ENCODE results near the gene C1orf74.

C1orf74 gene

DNA sequence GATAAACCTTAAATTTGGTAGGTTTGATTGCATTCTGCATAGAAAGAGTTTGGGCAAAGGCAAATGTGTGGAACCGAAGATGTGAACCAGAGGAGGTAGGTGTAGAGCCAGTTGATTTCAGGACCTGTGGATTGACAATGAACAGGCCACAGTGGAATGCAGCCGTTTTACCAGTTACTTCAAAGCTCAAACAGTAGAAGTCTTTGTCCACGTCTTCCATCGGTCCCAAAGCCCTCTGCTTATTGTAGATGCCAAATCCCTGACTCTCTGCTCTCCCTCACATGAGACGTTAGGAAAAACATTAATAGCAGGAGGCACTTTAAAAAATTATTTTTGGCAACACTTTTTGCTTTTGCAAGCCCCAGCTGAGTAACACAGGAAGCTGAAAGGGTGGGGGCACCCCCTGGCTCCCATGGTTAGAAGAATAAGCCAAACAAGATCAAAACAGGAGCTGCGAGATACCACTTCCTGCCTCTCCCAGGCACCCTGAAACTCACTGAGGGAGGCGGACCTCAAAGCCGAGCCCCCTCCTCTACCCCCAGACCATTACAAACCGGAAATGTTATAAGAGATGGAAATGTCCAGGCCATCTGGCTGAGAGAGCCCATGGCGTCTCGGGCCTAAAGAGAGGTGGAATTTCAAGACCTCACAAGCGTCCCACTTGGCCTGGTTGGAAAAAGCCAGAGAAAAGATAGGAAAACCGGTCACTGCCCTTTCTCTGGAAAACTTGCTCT, 15.0 kb downstream of the C1orf74 start:
- peak; percentile 84 for DNase-seq

DNA sequence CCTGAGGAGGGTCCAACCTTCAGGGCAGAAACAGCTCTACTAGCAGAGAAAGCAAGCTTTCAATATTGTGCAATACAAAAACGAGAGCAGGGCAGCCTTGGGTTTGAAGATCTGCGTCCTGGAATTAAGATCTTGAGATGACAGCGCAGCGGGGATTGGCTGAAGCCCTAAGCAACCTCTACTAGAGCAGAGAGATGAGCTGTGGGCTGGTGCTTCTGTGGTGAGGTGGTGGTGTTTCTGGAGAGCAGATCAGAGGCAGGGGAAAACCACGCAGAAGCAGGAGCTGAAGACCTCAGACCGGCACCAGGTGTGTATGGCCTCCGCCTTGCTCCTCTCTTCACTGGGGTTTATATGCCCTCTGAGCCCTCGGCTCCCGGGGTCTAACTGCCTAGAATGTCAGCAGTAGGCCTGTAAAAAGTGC, 16.0 kb downstream of the C1orf74 start:
- peak; percentile 88 for DNase-seq

DNA sequence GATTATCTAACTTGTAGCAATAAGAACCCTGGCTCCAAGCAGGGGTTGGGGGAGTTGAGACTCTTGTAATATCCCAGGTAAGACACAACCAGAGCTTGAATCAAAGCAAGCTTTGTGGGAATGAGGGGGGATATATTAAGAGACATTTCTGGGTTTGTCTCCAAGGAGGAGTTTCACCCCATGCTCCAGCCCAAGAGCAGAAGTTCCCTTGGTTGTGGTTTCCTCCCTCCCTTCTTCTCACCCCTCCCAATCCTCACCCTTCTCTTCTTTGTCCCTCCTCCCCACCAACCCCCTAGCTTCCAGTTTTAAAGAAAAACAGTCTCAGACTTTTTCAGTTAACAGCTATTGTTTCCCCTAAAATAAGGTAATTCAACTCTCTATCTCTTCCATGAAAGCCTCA, 16.7 kb downstream of the C1orf74 start:
- DNase-seq = no peak

DNA sequence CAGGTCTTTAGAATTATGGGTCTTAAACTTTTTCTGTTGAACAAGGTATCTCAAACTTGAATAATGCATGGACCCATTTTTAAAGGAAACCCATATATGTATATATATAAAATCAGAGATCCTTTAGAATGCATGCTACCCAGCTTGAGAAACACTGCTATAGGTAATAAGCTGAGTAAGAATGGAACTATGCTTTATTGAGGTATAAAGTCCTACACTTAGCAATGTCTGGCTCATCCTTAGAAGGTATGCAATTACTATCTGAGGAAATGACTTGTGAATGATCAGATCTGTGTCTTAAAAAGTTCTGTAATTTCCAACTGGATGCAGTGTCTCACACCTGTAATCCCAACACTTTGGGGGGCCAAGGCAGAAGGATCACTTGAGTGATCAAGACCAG, 17.3 kb downstream of the C1orf74 start:
- DNase-seq = no peak

DNA sequence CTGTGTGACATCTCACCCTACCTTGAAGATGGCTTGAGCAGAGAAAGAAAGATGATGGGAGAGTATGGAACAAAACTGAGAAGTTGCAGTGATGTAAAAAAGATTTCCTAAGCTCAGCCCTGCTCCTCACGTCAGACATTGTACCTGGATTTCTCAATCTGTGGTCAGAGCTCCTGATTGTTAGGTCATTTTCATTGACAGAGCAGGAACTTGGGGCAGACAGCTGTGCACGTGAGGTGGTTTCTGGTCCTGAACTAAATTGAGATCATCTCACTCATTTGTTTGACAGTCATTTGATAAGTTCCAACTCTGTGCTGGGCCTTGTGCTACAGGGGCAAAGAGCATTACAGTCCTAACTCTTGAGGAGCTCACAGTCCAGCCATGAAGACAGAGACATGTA, 18.3 kb downstream of the C1orf74 start:
- no peak for DNase-seq

DNA sequence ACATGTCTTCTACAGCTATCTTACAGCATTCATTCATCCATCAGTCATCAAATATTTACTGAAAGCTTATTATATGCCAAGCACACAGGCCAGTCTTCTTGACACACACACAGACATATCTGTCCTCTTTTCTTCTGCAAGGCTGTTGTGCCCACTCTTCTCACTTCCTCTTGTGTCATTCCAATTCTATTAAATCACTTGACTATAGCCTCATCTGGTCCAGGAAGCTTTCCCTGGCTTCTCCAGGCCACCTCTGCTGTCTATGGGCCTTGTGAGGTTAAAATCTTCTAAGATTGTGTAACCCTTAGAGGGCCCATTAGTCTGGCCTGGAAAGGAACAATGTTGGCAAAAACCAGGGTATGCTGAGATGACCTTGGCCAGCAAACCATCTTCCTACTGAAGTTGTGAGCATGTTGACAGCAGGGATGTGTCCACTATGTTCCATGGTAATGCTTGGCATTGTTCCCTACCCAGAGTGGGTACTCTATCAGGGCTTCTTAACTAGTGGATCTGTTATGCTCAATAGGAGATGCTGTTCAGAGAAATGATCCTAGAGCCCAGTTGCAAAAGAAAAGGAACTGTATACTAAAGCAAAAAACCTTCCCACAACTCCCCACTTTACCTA, 23.2 kb downstream of the C1orf74 start:
- DNase-seq = no peak

DNA sequence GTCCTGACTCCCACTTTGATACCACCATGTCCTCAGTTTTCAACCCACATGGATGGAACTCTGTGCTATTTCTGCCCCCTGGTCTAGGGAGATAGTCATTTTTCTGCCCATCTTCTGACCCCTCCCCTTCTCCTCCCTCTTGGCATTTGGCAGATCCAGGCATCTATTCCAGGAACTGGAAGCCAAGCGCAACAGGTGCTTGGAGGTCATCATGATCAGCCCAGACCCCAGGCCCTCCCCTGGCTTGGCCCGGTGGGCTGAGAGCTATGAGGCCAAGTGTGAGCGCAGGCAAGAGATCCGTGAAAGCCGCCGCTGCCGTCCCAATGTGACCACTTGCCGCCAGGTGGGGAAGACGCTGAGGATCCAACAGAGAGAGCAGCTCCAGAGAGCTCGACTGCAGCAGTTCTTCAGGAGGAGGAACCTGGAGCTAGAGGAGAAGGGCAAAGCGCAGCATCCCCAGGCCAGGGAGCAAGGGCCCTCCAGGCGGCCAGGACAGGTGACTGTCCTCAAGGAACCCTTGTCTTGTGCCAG, 24.5 kb downstream of the C1orf74 start:
- DNase-seq = no peak

DNA sequence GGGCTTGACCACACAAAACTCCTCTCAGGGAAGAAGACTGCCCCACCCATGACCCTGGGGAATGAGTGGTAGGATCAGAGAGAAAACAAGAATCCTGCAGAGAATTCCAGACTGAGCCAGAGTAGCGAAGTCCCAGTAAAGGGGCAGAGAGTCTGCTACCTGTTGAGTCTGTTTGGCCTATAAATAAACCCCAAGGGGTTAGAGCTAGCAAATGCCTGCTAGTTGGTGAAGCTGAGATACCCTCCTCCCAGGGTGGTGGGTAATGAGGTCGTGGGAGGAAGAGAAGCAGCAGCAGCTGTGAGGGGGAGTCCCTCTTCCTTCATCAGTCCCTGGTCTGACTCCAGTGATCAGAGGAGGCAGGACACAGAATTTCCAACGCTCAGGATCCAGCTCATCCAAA, 26.0 kb downstream of the C1orf74 start:
- DNase-seq = no peak

DNA sequence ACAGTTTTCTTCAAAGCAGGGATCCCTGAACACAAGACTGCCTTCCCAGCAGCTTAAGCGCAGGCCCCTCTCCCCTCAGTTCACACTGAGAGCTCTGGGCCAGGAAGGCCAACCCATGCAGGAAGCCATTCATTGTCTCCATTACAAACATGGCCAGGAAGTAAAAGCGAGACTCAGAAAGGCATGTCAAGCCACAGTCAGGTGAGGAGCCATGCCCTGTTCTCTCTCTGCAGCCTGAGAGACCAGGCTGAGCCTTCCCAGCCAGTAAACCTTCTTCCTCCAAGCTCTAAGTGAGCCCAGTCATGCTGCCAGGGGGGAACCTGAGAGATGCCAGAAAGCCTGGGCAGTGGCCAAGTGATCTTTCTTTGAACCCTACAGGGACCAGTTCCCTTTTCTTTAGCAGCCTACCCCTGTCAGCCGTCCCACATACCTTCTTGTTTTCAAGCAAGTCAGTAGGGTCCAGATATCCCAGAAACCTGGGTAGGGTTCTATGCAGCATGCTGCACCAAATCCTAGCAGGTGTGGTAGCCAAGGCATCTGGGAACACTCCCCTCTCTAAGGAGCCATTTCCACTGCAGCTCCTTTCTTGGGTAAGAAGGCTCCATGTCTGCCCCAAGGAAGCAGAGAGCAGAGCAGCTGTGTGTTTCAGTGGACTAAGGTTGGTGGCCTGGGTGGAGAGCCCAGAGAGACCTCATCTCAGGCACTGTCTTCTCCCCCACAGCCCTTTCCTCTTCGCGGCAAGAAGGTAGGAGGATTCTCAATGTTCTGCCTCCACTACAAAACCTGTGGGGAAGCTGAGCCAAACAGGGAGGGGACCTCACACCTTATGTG, 27.5 kb downstream of the C1orf74 start:
- DNase-seq = peak; percentile 81

DNA sequence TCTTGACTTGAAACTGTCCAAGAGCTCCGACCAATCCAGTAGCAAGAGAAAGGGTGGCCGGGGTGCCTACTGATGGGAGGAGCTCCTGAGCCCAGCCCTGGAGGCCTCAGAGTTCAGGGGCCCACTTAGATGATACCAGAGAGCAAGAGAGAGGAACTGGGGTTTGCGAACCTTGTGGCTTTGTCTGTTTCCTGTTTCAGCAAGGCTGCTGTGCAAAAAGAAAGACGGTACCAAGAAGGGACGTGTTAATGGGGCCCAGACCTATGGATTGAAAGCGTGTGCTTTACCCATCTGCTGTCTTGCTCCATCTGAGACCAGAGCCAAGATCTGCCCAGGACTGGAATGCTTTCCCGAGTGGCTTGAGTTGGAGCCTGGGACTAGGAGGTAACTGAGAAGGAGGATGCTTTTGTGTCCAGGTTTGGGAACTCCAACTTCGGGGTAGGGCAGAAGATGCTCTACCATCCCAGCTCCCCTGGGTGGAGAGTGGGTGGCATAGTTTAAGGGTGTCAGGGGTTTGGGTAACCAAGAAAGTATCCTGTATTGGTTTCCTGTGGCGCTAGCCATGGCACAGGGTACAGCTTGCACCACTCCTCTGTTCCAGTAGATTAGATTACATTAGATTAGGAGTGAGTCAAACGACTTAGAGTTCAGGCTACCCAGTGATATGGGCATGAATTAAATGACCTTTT, 28.3 kb downstream of the C1orf74 start, which contains the start of gene TRAF3IP3:
Gene TRAF3IP3, plus strand, starts transcription at position 128 of the 689 bp plus-strand sequence. CDS start 3,987 bp downstream, outside the sequence.
- DNase-seq = peak; percentile 85

DNA sequence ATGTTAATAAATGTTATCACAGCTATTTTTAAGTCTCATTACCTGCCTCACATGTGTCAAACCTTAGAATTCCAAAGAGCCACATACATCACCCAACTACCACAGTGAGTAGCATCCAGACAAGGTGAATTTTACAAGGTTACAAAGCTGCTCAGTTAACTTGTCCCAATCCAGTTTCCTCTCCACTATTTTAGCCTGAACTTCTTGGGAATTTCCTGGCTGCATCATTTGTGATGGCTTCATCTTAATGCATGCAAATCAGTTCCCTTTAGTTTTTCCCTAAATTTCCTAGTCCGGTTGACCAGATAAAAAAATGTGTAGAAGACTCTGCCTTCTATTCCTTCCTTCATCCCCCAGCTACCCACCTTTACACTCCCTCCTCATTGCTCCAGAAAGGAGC, 29.1 kb downstream of the C1orf74 start:
- no peak for DNase-seq

DNA sequence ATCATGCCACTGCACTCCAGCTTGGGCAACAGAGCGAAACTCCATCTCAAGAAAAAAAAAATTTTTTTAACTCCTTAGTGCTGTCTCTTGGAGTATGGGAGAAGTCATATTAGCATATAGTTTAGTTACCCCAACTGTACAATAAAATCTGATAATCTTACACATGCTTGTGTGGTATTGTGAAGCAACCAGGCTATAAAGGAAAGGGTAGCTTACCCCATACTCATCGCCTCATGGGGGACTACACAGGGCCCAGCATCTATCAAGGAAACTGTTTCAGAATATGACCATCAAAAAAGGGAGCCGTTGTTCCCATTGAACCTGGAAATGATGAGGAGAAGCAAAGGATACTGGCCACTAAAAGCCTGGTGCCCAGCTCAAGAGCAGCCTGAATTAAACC, 31.5 kb downstream of the C1orf74 start:
- no peak for DNase-seq

DNA sequence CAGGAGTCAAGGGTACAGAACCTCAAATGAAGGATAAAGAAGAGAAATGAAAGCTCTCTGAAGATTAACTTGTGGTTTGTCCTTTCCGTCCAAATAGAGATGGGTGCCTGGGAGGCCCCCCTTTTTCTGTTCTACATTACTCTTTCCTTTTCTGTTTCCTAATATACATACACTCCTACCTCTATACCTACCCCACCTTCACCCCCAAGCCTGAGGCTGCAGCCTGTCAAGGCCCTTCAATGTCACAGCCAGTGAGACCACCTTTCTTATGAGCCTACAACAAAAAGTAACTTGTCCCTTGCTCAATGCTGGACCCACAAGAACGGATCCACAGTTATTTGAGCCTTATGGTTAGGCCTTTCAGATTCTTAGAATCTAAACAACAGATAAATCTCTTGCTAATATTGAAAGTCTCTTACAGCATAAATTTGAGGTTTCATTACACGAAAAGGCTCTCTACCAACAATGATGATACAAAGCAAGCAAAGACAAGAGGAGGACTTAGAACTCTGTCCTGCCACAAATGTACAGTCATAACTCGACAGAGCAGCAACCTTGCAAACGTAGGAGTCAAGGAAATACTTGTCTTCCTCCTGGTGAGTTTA, 32.6 kb downstream of the C1orf74 start:
- peak; percentile 90 for DNase-seq

DNA sequence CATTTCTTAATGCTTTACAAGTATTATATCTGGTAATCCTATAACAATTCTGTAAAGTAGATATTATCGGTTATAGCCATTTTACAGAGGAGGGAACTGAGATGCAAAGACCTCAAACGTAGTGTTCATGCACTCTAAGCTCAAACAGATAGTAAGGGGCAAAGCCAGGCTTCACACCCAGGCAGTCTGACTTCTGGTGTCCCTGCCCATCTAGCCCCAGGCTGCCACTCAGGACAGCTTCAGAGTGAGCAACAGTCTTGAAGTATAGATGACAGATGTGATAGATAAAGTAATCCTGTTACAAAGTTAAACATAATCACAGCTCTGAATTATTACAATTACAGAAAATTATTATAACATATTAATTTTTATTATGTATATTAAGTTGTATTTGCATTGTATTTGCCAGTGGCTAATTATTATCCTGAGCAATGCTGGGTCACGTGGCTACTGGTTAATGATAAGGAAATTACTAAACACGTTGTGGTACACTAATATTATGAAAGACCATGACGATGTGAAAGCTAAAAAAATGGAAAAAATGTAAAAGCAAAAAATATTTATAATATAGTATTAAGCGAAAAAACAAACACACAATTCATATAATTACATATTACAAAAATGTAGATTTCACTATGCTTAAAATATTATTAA, 34.6 kb downstream of the C1orf74 start:
- no peak for DNase-seq

DNA sequence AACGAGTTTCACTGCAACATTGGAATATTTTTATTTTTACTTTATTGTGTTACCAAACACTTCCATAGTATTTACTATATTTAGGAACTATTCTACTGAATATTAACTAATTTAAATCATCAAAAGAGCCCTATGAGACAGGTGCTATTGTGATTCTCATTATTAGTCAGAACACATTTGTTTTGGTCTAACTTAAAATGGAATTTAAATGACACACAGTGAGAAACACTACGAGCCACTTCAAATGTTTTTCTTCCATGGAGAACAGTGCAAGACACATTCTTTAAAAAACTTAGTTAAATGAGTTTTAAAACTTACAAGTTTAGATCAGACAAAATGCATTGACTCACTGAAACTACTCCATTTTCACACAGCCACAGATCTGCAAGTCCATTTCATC, 35.2 kb downstream of the C1orf74 start:
- no peak for DNase-seq

DNA sequence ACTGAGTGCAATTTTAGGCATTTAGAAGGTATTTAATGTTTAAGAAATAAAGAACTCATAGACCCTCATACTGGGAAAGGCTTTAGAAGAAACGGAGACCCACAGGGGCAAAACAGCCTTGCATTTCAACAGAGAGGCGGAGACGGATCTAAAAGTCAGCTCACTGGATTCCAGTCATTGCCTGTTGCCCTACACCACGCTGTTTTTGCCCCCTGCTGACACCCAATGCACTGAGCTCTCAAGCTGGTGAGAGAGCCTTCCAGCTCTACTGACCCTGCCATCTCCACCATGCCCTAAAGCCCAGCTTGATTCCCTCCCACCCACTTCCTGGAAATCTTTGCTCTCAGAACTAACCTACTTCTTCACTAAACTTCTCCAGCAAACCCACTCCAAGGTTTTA, 35.7 kb downstream of the C1orf74 start:
- no peak for DNase-seq

DNA sequence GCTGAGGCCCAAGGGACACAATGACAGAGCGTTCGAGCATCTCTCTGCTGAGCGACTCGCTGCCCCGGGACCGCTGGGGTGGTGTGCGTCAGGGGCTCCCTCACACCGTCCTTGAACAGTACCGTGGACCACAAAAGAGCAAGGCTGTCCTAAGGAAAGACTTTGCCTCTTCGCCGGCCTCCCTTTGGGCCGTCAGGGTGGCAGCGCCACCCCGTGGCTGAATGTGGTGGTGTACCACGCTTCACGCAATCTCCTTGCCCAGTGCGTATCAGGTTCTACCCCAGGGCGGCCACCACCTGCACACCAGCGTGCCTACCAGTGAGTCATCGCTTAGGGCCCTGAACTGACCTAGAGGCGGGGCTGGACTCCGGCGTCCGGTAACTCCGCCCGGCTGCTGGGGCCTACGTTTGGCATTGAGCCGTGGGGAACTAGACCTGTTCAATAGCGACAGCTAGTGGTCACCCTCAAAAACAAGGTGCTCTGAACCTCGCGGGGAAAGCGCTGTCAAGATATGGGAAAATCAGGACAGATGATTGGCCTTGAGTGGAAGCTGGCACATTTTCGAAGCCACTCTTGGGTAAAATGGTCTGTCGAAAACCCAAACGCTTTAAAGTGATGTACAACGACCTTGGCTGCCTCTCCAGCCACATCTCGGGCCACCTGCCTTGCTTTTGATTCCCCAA, 36.6 kb downstream of the C1orf74 start:
- DNase-seq = peak; percentile 98

DNA sequence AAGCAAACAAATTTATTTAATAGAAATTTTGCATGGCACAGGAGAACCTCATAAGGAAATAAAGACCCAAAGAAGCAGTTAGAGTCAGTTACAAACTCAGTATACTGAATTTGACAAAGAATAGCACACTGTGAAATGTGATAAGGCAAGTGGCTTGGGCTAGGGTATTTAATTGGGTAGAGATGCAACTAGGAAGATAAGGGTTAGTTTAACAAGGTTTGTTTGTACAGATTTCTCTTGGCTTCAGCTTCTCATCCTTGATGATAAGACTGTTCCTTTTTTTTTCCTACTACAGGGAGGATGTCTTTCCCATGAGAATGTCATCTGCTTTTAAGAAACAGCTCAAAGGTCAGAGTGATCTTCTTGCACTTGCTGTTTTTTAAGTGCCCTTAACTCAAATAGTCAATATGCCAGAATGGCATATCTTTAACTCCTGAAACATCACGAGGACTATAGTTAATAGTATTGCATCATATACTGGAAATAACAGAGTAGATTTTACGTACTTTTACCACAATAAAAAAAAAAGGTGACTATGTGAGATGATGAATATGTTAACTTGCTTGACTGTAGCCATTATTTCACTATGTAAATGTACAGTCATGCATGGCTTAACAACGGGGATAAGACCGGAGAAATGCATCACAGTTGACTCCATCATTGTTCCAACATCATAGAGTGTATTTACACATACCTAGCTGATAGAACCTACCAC, 37.8 kb downstream of the C1orf74 start:
- no peak for DNase-seq

DNA sequence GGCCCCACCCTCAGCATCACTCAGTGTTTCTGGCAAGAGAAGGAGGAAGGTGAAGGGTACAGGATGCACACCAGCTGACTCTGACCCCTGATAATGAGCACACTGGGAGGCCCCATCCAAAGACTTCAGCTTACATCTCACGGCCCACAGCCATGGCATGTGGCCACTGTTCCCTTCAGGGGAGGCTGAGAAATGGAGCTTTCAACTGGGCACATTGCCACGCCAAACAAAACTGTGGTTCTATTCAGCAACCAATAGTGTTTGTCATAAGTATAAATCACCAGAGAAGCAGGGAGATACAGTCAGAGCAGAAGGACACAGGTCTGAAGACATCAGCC, 41.2 kb downstream of the C1orf74 start:
- no peak for DNase-seq

DNA sequence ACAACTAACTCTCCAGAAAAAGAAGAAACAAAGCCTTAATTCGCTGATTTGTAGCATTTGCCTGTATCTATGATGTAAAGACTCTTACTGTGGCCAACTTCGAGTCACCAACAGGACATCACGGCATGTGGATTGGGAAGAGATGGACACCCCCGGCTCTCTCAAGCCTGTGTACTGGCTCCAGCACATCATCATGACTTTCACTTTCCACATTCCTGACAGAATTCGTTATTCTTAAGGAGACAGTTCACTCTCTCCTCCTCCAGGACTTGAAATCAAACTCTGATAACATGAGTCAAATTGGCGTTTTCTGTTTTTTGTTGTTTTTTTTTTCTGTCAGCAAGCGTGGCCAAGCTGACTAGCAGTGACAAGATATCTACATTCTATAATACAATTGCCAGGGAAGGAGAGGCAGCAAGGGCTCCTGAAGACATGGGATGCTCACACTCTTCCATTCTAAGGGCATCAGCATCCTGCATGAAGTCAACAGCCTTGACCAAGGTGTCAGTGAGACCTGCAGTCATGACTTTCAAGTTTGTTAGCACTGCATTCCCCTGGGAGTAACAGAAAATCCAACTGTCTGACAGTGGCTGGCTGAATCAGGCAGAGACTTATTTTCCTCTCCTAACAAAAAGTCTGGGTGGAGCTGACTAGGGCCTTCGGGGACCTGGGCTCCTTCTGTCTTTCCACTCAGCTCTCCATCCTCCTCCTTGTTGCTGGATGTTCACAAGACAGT, 41.8 kb downstream of the C1orf74 start:
- DNase-seq = no peak

Data from activated CD8-positive, alpha-beta memory T cell treated with anti-CD3 and anti-CD28 coated beads for 24 hours (primary cell).